Activated gamma-delta T cell treated with anti-CD3 and anti-CD28 coated beads, Interleukin-2, amount 50 U/mL, for 16 hours (primary cell): ENCODE results near the gene NPTX1.

Experiments used
- DNase-seq: peaks from one replicate; pipeline ENCODE4 v3.0.0-alpha.2; 2020; ENCODE audit warnings: low read depth

NPTX1 gene

GRCh38 chr17:80443916-80444643, 32.3 kb downstream of the NPTX1 start:
- DNase-seq = no peak

GRCh38 chr17:80443498-80443897, 32.9 kb downstream of the NPTX1 start:
- no peak for DNase-seq

GRCh38 chr17:80442764-80443163, 33.6 kb downstream of the NPTX1 start:
- no peak for DNase-seq

DNA sequence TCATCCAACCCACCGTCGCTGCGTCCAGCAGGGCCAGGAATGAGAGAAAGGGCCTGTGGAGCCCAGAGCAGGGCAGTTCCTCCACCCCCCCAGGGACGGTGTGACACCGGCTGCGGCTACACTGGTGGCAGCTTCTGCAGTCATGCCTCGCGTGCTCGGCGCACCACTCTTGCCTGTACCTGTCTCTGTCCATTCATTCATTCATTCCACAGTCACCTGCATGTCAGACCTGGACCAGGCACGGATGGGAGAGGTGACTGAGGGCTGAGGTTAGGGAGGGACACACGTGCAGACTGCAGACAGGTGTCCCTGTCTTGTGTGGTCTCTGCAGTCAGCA, 34.1 kb downstream of the NPTX1 start:
- DNase-seq = no peak

DNA sequence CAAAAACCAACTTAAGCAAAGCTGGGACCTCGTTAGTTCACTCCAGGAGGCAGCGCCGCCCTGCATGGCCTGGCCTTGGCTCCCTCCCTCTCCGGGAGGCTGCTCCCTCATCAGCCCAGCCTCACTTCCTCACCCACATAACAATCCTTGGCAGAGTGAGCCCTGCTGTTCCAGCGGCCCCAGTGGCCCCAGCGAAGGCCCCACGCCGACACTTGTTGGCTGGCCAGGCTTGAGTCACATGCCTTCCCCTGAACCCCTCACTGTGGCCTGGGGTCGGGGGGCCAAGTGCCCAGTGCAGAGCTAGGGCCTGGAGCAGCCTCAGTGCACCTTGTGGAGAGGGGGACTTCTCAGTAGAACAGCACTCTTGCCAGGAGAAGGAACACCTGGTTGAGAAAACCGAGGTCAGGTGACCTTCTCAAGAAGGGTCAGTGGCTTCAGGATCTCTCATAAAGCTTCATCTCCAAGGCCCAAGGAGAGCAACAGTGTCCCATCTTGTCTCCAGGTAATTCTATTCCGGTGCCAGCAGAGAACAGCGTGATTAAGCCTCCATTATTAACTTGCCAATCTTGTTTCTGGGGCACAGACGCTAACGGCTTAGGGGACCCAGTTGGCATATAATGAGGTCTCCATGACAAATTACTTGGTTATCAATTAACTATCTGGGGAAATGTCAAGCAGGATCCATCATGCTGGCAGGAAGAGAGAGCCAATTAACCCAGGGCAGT, 34.6 kb downstream of the NPTX1 start:
- DNase-seq = no peak

GRCh38 chr17:80441133-80441578, 35.3 kb downstream of the NPTX1 start:
- peak; percentile 20 for DNase-seq

DNA sequence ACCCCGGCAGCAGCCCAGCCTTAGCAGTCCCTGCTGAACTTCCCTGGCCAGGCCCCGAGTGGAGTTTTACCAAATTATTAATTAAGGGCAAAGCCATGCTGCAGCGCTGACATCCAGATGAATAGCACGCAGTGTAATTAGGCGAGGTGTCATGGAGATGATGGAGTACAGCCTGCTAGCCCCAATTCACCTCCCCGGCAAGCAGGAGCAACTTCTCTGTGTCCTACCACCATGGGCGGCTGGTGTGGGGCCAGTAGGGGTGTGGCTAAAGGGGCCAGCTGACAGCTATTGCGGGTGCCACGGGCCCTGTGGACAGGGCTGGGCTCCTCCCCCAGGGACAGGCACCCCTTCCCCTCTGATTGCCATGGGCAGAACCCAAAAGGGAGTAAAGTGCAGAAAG, 36.9 kb downstream of the NPTX1 start:
- no peak for DNase-seq

DNA sequence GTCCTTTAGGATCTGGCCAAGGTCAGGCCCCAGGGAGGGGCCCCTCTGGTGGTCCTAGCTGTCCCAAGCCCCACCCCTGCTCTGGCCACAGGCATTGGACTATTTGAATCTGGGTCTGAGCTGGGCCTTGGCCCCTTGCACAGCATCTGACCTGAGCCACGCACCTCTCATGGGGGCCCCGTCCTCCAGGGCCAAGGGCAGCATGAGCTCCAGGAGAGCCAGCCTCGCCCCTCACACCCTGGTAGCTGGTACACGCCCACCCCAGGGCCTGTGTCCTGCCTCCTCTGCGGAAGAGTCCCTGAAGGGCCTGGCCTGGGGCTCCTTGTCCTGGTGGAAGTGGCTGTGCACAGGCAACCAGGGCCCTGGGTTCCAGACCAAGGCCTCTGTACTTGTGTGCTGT, 37.6 kb downstream of the NPTX1 start:
- no peak for DNase-seq

DNA sequence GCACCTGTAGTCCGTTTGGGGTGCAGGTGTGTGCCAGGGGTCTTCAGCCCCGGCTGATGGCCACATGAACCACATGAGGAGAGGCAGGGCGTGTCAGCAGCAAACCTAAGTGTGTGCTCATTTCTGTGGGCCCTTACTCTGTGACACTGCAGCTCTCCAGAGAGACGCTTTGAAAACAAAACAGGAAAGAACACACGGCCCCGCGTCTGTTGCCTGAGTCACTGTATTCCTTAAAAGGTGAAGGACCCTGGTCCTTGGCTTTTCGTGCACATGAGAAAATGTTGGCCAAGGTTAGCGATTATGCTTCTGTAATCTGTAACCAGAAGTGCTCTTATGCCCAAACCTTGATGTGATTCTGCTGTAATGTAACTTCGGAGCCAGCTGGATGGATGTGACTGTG, 38.9 kb downstream of the NPTX1 start:
- DNase-seq = no peak

GRCh38 chr17:80433916-80434666, 42.3 kb downstream of the NPTX1 start:
- no peak for DNase-seq

DNA sequence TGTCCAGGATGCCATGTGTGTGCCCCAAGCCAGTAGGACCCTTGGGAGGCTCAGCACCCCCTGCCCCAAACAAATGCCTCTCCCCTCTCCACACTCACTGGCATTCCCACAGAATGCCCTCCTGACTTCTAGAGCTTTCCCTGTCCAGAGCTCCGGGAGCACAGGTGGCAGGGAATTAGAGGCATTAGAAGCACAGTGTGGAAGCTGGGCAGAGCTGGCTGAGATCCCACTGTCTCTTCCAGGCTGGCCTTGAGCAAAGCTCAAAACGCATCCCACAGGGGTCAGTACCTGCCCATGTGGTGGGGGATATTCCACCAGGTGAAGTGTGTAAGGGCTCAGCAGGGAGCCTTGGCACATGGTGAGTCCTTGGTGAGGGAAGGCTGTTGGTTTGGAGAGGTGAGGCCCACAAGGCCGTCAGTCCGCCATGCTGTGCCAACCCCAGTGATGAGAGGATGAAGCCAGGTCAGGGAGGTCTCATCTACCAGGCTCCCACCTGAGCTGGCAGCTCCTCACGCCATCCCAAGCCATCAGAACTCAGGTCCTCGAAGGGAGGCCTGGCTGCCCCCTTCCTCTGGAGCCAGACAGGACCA, 43.4 kb downstream of the NPTX1 start:
- no peak for DNase-seq

DNA sequence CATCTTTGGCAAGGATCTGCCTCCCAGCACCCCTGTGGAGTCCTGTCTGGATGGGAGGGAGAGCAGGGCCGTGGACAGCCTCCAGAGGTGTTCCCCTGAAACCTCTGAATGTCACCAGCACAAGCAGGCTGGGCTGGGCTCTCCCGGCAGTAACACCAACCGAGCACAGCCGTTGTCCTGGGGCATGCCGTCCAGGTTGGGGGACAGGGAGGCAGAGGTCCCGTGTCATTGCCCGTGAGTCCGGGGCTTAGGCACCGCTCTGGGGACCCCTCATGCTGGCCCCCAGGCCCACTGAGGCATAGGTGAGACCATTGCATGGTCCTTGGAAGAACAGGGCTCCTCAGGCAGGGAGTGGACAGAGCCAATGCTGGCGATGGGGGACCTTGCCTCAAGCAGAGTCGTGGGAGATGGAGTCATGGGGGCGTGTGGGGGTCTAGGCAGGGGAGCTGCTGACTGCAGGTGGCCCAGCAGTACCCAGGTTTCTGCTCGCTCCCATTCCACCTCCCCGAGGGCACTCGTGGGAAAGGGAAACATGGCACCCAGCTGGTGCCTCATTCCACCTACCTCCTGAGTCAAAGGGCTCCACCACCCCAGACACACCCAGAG, 44.0 kb downstream of the NPTX1 start:
- no peak for DNase-seq

DNA sequence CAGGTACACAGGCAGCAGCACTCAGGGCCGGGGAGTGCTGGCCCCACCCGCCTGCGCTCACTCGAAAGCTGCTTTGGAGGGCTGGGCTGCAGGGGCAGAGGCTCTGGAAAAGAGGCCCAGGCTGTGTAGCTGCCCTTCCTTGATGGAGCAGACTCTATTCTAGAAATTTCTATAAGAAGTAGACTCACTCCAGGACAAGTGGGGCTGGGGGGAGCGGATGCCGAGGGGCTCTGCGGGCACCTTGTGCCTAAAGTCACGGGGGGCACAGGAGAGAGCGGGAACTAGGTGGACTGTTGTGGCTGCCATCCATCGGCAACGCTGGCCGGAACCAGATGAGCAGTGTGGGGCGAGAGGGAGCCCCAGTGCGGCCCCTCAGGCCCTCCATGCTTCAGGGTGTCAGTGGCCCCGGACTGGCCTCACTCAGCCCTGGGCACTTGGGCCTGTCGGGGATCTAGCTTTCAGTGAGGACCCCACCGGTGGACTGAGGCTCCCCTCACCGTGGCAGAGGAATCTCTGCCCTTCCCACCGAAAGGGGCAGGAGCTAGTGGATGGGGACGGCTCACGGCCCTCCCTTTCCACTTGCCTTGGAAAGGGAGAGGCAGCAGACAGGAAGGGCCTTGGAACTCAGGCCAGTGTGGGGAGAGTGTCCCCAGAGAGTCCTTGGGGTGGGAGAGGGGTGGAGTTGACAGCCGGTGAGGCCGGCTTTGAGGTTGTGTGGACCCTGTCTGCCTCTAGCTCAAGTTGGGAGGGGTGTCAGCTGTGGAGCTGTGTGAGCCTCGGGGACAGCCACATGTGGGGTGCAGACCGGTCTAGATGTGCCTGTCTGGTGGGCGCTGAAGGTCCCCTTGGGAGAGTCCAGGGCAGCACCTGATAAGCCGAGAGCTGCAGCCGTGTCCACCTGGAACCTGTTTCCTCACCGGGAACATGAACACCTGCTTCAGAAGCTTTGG, 44.9 kb downstream of the NPTX1 start:
- DNase-seq = no peak

DNA sequence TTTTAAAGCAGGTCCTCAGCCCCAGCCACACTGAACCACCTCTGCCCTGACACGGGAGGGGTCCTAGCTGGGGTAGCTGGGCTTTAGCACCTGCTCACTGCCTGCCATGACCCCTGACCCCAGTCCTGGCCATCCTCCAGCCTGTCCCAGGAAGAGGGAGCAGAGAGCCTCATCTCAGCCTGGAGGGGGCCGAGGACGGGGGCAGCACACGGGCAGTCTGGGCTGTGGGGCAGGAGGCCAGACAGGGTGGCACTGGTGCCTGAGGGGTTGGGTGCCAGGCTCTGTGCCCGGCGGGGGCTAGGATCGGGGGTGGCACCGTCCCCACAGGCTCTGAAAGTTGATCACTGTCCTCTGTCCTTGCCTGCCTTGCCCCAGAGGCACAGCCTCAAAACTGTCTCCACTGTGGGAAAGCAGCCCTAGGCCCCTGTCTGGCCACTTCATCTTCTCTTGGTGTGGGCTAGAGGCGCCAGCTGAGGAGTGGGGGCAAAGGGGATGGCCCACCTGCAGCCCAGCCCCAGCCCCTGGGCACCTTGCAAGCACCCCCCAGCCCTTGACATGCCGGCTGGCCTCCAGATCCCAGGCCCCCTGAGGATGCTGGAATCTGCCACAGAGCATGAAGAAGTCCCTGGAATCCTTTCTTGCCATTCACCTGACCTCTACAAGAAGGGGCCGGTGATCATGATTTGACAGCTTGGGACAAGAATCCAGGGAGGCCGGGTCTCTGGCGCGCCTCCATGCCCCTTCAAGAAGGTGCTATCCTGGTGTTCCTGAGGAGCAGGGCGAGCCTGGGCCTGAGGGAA, 45.8 kb downstream of the NPTX1 start:
- DNase-seq = no peak

- no peak for DNase-seq
Observed at GRCh38 chr17:80429356-80430275, 46.8 kb downstream of the NPTX1 start.

GRCh38 chr17:80428796-80429195, 47.6 kb downstream of the NPTX1 start:
- DNase-seq = no peak

- no peak for DNase-seq
Observed at GRCh38 chr17:80428363-80428762, 48.0 kb downstream of the NPTX1 start.

DNA sequence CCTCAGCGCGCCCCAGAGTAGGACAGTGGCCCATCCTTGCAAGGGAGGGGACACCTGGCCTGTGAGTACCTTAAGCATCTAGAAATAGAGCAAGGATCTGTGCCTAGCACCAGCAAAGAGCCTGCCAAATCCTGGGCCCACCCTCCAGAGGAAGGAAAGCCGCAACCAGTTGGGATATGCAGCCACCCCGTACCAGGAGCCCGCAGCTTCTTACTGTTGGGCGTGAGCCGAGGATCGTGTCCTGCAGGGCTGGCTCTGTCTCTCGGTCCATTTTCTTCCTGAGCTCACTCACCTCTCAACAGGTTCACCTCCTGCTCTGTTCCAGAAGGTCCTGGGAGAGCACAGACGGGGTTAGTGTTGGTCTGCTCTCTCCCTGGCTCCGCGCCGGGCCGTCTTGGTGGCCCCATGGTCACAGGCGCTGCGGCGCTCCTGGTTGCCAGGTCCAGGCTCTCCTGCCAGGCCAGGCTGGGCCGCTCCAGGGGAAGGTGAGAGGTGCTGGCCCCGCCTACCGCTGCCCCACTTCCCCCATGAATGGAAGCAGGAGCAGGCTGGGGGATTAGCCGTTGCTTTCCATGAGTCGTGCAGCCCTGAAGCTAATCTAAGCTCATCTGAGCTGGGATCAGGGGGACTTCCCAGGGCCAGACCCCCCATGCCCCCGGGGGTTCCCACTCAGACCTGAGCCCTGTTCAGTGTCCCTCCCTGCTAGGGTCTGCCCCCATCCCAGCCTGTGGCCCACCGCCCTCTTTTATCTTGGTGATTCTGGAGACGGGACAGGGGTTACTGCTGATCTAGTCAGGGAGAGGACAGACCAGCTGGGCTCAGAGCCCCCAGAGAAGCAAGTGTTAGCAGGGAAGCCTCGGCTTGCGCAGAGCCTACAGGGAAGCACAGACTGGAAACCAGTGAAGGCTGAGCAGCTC, 48.8 kb downstream of the NPTX1 start:
- no peak for DNase-seq
